ENCODE results near the gene ATAD3A. TPM values are rescaled to one million over a fixed set of nuclear protein-coding genes. Genes with fewer than 3 reads are reported as not detected.
A peak's percentile ranks its signal among the peaks of the same experiment; 100 is the strongest.

Gene ATAD3A
- total RNA-seq, 2 donors from 2014 or later, result 15.8 to 20.8 TPM

DNA sequence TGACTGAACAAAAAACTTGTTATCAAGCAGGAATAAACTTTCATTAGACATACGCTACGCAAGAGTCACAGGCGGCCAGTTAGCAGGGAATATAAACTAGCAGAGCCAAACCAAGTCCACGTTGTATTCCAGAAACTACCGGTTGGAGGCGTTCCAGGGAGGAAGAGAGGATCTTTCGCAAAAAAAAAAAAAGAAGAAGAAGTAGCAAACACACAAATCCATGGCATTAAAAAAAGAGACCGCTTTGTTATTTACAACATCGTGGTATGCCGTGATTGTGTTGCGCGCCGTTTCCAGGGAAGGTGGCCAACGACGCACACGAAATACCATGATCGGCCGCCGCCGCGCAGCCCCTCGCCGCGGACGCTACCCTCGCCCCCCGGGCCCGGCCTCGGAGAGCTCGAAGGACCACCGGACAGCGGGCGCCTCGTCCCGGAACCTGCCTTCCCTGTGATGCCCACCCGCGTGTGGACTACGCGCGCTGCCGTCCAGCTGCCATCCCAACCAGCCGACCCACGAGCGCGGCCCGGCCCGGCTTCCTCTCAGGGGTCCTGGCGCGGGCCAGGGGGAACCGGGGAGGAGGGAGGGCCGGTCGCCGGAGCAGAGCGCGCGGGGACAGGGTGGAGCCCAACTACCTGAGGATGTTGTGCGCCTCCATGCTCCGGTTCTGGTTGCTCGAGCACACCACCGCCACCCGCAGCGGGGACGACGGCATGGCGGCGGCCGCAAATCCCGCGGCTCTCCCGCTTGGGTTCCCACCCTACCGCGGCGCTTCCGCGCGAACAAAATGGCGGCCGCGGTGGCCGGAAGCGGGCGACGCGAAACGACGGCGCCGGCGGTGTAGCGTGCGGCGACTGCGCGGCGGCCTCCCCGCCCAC lies 62.1 kb downstream of the ATAD3A start:
- no peaks in the 10 kb centered on the region for H3K9me3 ChIP-seq
- peak; percentile 53 to 71 (median 58) for DNase-seq
- peak overlapping the region; percentile 93 to 100 (median 96) for H3K27ac ChIP-seq
- no peaks in the 10 kb centered on the region for H3K27me3 ChIP-seq
- no peaks in the 10 kb centered on the region for H3K36me3 ChIP-seq (replicated peaks in 1 of 2; ENCODE audit: insufficient read depth in 1 of 2, low read depth in 2 of 2)
- H3K4me3 ChIP-seq, result peak overlapping the region; percentile 99
- H3K4me1 ChIP-seq, result peaks cover 43% of the 10 kb centered on the region
- intact Hi-C loops (cut with DNase I), result no loop called here
- 0% methylated on average over 14 to 96 of the region's 96 CpGs for WGBS, 2 donors
- no peak for TF ChIP-seq POLR2A (IDR thresholded peaks at IDR 0.05)
- peak in 2 of 7 experiments; percentile 14 to 17 for TF ChIP-seq CTCF (IDR thresholded peaks at IDR 0.05)
- peak; percentile 84 for ATAC-seq

GRCh38 chr1:1574721-1575537 lies 63.0 kb downstream of the ATAD3A start, which contains the start of gene SSU72:
Gene SSU72 (minus strand): TSS chr1:1574863. CDS start chr1:1574557, 306 bp downstream.
- H3K4me3 ChIP-seq, result peak within 1 kb of the TSS; percentile 99
- WGBS, 2 donors, result 1% methylated on average over 23 to 87 of the region's 87 CpGs
- DNase-seq, result peak; percentile 92 to 94 (median 92)
- H3K4me1 ChIP-seq, result peaks cover 37% of the 10 kb centered on the region
- peak; percentile 95 for ATAC-seq
- intact Hi-C loops (cut with DNase I), result no loop called here
- TF ChIP-seq CTCF (IDR thresholded peaks at IDR 0.05) (peak in 1 of 7 experiments; percentile 29), POLR2A (IDR thresholded peaks at IDR 0.05) (peak; percentile 68 to 95 (median 95))
- H3K9me3 ChIP-seq, result no peaks in the 10 kb centered on the region
- H3K27me3 ChIP-seq, result no peaks in the 10 kb centered on the region
- H3K27ac ChIP-seq, result peak within 1 kb of the TSS; percentile 93 to 100 (median 96)
- no peaks in the 10 kb centered on the region for H3K36me3 ChIP-seq (replicated peaks in 1 of 2; ENCODE audit: insufficient read depth in 1 of 2, low read depth in 2 of 2)

GRCh38 chr1:1577367-1578011 lies 65.5 kb downstream of the ATAD3A start:
- no peak for DNase-seq
- ATAC-seq, result no peak

More at GRCh38 chr1:1577367-1578011, 65.5 kb downstream of the ATAD3A start:
- Histone ChIP-seq H3K27me3 (no peaks in the 10 kb centered on the region), H3K27ac (no peak overlapping the region), H3K4me3 (no peak overlapping the region), H3K9me3 (no peaks in the 10 kb centered on the region), H3K4me1 (peaks cover 20% of the 10 kb centered on the region), H3K36me3 (replicated peaks in 1 of 2; ENCODE audit: insufficient read depth in 1 of 2, low read depth in 2 of 2) (no peaks in the 10 kb centered on the region)
- intact Hi-C loops (cut with DNase I), result no loop called here
- no peak for TF ChIP-seq POLR2A (IDR thresholded peaks at IDR 0.05)
- no peak for TF ChIP-seq CTCF (IDR thresholded peaks at IDR 0.05)
- WGBS, 2 donors, result 38% methylated on average over 10 of the region's 10 CpGs; no CpG with 5 or more reads in 1 of the 2 donors
